GM19397 (cell line): ENCODE results near the gene BHMT.
"Not testable (repeated sequence)": the region's sequence is repeated elsewhere in the genome, so short reads cannot be mapped to it uniquely, and the experiment has no call there.

Source experiments
- ATAC-seq: cut with Tn5 transposase; IDR thresholded peaks from one replicate; pipeline ENCODE4 v1.9.1; 2021; ENCODE audit warnings: mild to moderate bottlenecking, moderate library complexity; ENCODE audit not compliant: unreplicated experiment

BHMT gene

DNA sequence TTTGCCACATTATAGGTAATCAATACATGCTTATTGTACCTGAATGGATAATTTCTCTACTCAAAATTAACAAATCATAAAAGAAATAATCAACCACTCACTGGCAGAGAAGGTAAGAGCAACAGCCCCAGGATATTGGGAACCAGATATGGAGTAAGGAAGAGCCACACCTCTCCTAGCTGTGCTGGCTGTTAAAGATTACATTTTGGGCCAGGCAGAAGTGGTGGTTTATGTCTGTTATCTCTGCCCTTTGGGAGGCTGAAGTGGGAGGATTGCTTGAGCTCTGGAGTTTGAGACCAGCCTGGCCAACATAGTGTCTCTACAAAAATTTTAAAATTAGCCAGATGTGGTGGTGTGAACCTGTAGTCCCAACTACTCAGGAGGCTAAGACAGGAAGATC, 56.4 kb downstream of the BHMT start:
- ATAC-seq, result no peak

GRCh38 chr5:79170661-79171060, 59.1 kb downstream of the BHMT start:
- ATAC-seq, result no peak

DNA sequence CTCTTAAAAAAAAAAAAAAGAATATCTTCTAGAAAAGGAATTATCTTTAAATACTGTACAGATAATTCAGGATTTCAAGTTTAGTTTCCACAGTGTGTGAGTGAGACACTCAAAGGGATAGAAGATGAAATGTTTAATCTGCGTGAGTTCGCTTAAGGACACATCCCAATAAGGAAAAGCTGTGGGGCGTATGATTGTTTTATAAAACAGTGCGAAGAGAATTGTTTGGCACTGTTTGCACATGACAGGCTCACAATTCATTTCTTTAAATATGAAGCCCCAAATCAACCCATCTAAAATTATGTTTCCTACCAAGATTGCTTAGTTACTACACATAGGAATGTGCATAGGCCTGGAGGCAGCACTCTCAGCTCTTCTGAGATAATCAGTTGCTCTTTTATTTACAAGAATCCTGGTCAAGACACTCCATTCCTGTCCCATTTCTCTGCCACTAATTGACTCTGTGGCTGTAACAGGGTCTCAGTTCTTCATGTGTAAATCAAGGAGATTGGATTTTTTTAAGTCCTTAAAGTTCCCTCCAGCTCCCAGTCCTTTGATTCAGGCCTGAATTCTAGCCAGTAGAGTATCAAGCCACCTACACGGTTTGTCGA, 60.1 kb downstream of the BHMT start:
- no peak for ATAC-seq

GRCh38 chr5:79172269-79172668, 60.7 kb downstream of the BHMT start:
- no peak for ATAC-seq

DNA sequence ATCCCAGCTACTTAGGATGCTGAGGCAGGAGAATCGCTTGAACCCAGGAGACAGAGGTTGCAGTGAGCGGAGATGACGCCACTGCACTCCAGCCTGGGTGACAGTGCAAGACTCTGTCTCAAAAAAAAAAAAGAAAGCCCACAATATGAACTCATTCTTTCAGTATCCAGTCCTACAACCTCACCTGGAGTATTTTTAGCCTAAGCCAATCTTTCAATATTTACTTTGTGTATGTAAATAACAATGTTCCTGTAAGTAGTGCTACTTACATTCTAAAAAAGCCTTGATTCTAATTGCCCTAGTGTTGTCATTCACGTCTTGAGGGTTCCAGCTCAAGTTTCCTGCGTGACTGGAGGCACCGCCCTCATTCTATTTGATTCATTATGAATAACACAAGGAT, 62.0 kb downstream of the BHMT start:
- no peak for ATAC-seq

DNA sequence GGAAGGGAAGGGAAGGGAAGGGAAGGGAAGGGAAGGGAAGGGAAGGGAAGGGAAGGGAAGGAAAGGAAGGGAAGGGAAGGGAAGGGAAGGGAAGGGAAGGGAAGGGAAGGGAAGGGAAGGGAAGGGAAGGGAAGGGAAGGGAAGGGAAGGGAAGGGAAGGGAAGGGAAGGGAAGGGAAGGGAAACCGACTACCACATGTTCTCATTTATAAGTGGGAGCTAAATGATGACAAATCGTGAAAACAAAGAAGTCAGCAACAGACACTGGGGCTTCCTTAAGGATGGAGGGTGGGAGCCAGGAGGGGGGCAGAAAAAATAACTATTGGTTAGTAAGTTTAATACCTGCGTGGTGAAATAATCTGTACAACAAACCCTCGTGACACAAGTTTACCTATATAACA, 68.8 kb downstream of the BHMT start:
- ATAC-seq, result not testable (repeated sequence)

GRCh38 chr5:79181419-79182022, 69.9 kb downstream of the BHMT start:
- no peak for ATAC-seq
